Heart left ventricle (tissue), 16 donors: Measurements from ENCODE around the gene NFKB2. TPM values are rescaled to one million over a fixed set of nuclear protein-coding genes. Genes with fewer than 3 reads are reported as not detected.

Experiments
- ATAC-seq, 4 donors: fragments of 200-7000 bp; cut with Tn5 transposase; one replicate each; pipeline ENCODE4 v1.9.1; 2020 to 2022; ENCODE audit warnings: moderate library complexity in 4 of 4, mild to moderate bottlenecking in 3 of 4, moderate number of reproducible peaks in 1 of 4
- DNase-seq, 5 donors: peaks; one replicate each; pipeline ENCODE4 v3.0.0-alpha.2; 2020
- H3K27ac ChIP-seq, 12 donors: fragments of 200-600 bp; sonication (generic) in 4 of 12; one replicate each; pipeline versions ENCODE4 v1.5.0 to v1.8.0; 2016 to 2022; ENCODE audit warnings: mild to moderate bottlenecking in 2 of 12
- H3K27me3 ChIP-seq, 9 donors: fragments of 200-600 bp; sonication (generic) in 2 of 9; one replicate each; pipeline versions ENCODE4 v1.5.1 to v1.8.0; 2016 to 2022; ENCODE audit warnings: mild to moderate bottlenecking in 3 of 9
- H3K36me3 ChIP-seq, 9 donors: fragments of 200-600 bp; sonication (generic) in 2 of 9; one replicate each; pipeline versions ENCODE4 v1.5.0 to v1.8.0; 2018 to 2022; ENCODE audit warnings: mild to moderate bottlenecking in 2 of 9
- H3K4me1 ChIP-seq, 12 donors: fragments of 200-600 bp; sonication (generic) in 4 of 12; one replicate each; pipeline versions ENCODE4 v1.5.0 to v1.8.0; 2016 to 2022; ENCODE audit warnings: mild to moderate bottlenecking in 3 of 12
- H3K4me3 ChIP-seq, 12 donors: fragments of 200-600 bp; sonication (generic) in 4 of 12; one replicate each; pipeline versions ENCODE4 v1.5.0 to v1.8.0; 2017 to 2022; ENCODE audit warnings: mild to moderate bottlenecking in 9 of 12, moderate library complexity in 4 of 12
- H3K9me3 ChIP-seq, 12 donors: fragments of 200-600 bp; sonication (generic) in 4 of 12; one replicate each; pipeline versions ENCODE4 v1.5.0 to v1.8.0; 2016 to 2022; ENCODE audit warnings: mild to moderate bottlenecking in 1 of 12
- CTCF ChIP-seq, 12 donors: fragments of 200-600 bp; sonication (generic) in 4 of 12; IDR thresholded peaks; one replicate each; pipeline versions ENCODE4 v1.5.0 to v1.8.0; 2018 to 2022; ENCODE audit warnings: antibody characterized with exemption in 12 of 12, mild to moderate bottlenecking in 5 of 12
- POLR2A ChIP-seq, 2 donors: fragments of 450-650 bp; IDR thresholded peaks; one replicate each; pipeline ENCODE4 v1.6.1; 2017; ENCODE audit warnings: antibody characterized with exemption in 2 of 2, mild to moderate bottlenecking in 2 of 2, moderate library complexity in 2 of 2
- WGBS, 4 donors: extraction: QIAGEN DNeasy Blood & Tissue Kit in 2 of 4; methylation state at CpG; one replicate each; pipeline versions ENCODE4 v1.1.5 to v1.1.7; 2013 to 2018; 5-methylcytosine and 5-hydroxymethylcytosine counted together
- intact Hi-C, 10 donors: fragments of 100-400 bp; cut with DNase I; formaldehyde crosslinking; loops; one replicate each; pipeline versions ENCODE4 v1.11.1 to v1.14.2; 2022
- polyA plus RNA-seq, 2 donors: library from polyadenylated mRNA; stranded (reverse); fragments of 200-250 nt; gene quantifications; one replicate each; pipeline ENCODE4 v1.2.3, GENCODE V29; 2013
- total RNA-seq, 9 donors: library from RNA; depleted of rRNA in 2 of 9; stranded (reverse); fragments of >200 nt in 2 of 9; fragmentation: NEBNext Ultra II Directional in 3 of 9; extraction: Animal tissue kit (Norgen Biotek cat#: 25700) in 3 of 9; gene quantifications; one replicate each; pipeline versions ENCODE4 v1.1.0 to v1.2.4, GENCODE V29; 2016 to 2023
- donor health status: ischemic (EF 13 %, LVEDD 7.1; RV severe dilation, severe dysfunction).
- donor health status: healthy with polysubstance abuse.
- donor health status: DM: no; HTN: yes; CAD: no.
- donor health status: DM: no; HTN: no; CAD: no.
- donor health status: ischemic (EF 25% LVEDD 6.9; RV normal size, moderate dysfunction).
- donor health status: ischemic (EF 25% LVEDD 5.7; RV mildly dilated, moderate dysfunction).
- donor health status: healthy.
- donor health status: DM: yes; HTN: yes; CAD: no.
- donor health status: ischemic (EF 35%, LVEDD 5.7; RV mildly dilated, moderate dysfunction).
- donor health status: nonischemic (EF 11% LVEDD 7.7; RV severe dilation, severe dysfunction).
- donor health status: DM: yes; HTN: yes; CAD: no.
- donor health status: PGD.
- donor health status: ischemic (EF 29% LVEDD 5.4; RV normal size, mild dysfunction).
- donor health status: nonischemic (EF 23%, LVEDD 6.1; RV moderate dilation, normal function).

Gene NFKB2
- total and polyA plus RNA-seq, 11 donors, result 9.6 to 50.4 (median 17.2) TPM

- no peak for TF ChIP-seq POLR2A (IDR thresholded peaks at IDR 0.05)
- no peak for TF ChIP-seq CTCF (IDR thresholded peaks at IDR 0.05)
- peaks cover 0 to 66% (median 21%) of the 10 kb centered on the region in 9 donors for H3K36me3 ChIP-seq
- WGBS, 4 donors, result 88 to 94% (median 92%) methylated on average over 8 of the region's 8 CpGs
Measured at GRCh38 chr10:102401342-102401654, 5.8 kb downstream of the NFKB2 start.

GRCh38 chr10:102401735-102402511 is 6.4 kb downstream of the NFKB2 start:
- 87 to 93% (median 88%) methylated on average over 15 to 18 of the region's 18 CpGs for WGBS, 4 donors
- ATAC-seq (no peak), DNase-seq (no peak)
- Histone ChIP-seq H3K4me1 (peaks cover 0 to 34% (median 13%) of the 10 kb centered on the region in 12 donors), H3K9me3 (no peaks in the 10 kb centered on the region), H3K4me3 (no peak overlapping the region), H3K36me3 (peaks cover 0 to 62% (median 21%) of the 10 kb centered on the region in 9 donors), H3K27me3 (no peaks in the 10 kb centered on the region), H3K27ac (peak overlapping the region in 1 of 12 donors; percentile 99)
- intact Hi-C loops, result loop anchor here in 1 of 10 donors (5.0 kb wide), 2 partner anchors 175 to 235 kb away; partner anchors contain the start of gene ELOVL3
- TF ChIP-seq CTCF (IDR thresholded peaks at IDR 0.05), result no peak

More at GRCh38 chr10:102401342-102401654, 5.8 kb downstream of the NFKB2 start:
- H3K4me1 ChIP-seq, result peaks cover 0 to 40% (median 17%) of the 10 kb centered on the region in 12 donors
- H3K27me3 ChIP-seq, result no peaks in the 10 kb centered on the region
- peak in 1 of 5 donors; percentile 15 for DNase-seq
- no peak overlapping the region for H3K4me3 ChIP-seq
- H3K9me3 ChIP-seq, result no peaks in the 10 kb centered on the region
- intact Hi-C loops, result loop anchor here in 1 of 10 donors (5.0 kb wide), 2 partner anchors 174 to 234 kb away; partner anchors contain the start of gene ELOVL3
- ATAC-seq, result no peak
- H3K27ac ChIP-seq, result peak overlapping the region in 1 of 12 donors; percentile 99

GRCh38 chr10:102402512-102402896 is 7.0 kb downstream of the NFKB2 start:
- intact Hi-C loops, result loop anchor here in 1 of 10 donors (5.0 kb wide), 2 partner anchors 175 to 235 kb away; partner anchors contain the start of gene ELOVL3
- H3K36me3 ChIP-seq, result peaks cover 0 to 56% (median 20%) of the 10 kb centered on the region in 9 donors
- H3K9me3 ChIP-seq, result no peaks in the 10 kb centered on the region
- peaks cover 0 to 4% (median 0%) of the 10 kb centered on the region in 9 donors for H3K27me3 ChIP-seq
- TF ChIP-seq POLR2A (IDR thresholded peaks at IDR 0.05) (no peak), CTCF (IDR thresholded peaks at IDR 0.05) (no peak)
- peaks cover 0 to 28% (median 13%) of the 10 kb centered on the region in 12 donors for H3K4me1 ChIP-seq
- ATAC-seq (no peak), DNase-seq (no peak)
- 84 to 95% (median 89%) methylated on average over 2 to 5 of the region's 5 CpGs for WGBS, 4 donors
- no peak overlapping the region for H3K4me3 ChIP-seq
- peak overlapping the region in 1 of 12 donors; percentile 99 for H3K27ac ChIP-seq

- no peak for ATAC-seq
- TF ChIP-seq CTCF (IDR thresholded peaks at IDR 0.05) (no peak), POLR2A (IDR thresholded peaks at IDR 0.05) (no peak)
- Histone ChIP-seq H3K27me3 (peaks cover 0 to 10% (median 3%) of the 10 kb centered on the region in 9 donors), H3K4me1 (peaks cover 0 to 22% (median 13%) of the 10 kb centered on the region in 12 donors), H3K36me3 (peaks cover 0 to 50% (median 16%) of the 10 kb centered on the region in 9 donors), H3K27ac (peak overlapping the region in 1 of 12 donors; percentile 99), H3K9me3 (no peaks in the 10 kb centered on the region), H3K4me3 (no peak overlapping the region)
- intact Hi-C loops, result loop anchor here in 1 of 10 donors (5.0 kb wide), 2 partner anchors 176 to 236 kb away; partner anchors contain the start of gene ELOVL3
- WGBS, 4 donors, result 76 to 89% (median 85%) methylated on average over 3 to 13 of the region's 13 CpGs
- no peak for DNase-seq
Measured at GRCh38 chr10:102403115-102403514, 7.6 kb downstream of the NFKB2 start.
